Duodenal mucosa (tissue), 2 donors: ENCODE measurements around the gene KRT77.

Experiments used
- H3K27ac ChIP-seq: one replicate; pipeline ENCODE4 v1.7.0; 2013; ENCODE audit warnings: low read depth, low read length
- H3K27me3 ChIP-seq, 2 donors: one replicate each; pipeline ENCODE4 v1.7.0; 2013; ENCODE audit warnings: low read length in 2 of 2, control low read depth in 1 of 2; ENCODE audit not compliant: insufficient read depth in 2 of 2, control insufficient read depth in 1 of 2
- H3K36me3 ChIP-seq, 2 donors: one replicate each; pipeline ENCODE4 v1.7.0; 2013; ENCODE audit warnings: low read length in 2 of 2, control low read depth in 1 of 2; ENCODE audit not compliant: insufficient read depth in 2 of 2, control insufficient read depth in 1 of 2
- H3K4me1 ChIP-seq, 2 donors: one replicate each; pipeline ENCODE4 v1.7.0; 2013; ENCODE audit warnings: low read length in 2 of 2, control low read depth in 1 of 2; ENCODE audit not compliant: insufficient read depth in 2 of 2, control insufficient read depth in 1 of 2
- H3K4me3 ChIP-seq, 2 donors: one replicate each; pipeline ENCODE4 v1.7.0; 2013; ENCODE audit warnings: low read length in 2 of 2, low read depth in 1 of 2
- H3K9ac ChIP-seq, 2 donors: one replicate each; pipeline ENCODE4 v1.7.0; 2013; ENCODE audit warnings: low read length in 2 of 2, low read depth in 1 of 2
- H3K9me3 ChIP-seq, 2 donors: one replicate each; pipeline ENCODE4 v1.7.0; 2013; ENCODE audit warnings: low read length in 2 of 2, control low read depth in 1 of 2; ENCODE audit not compliant: control insufficient read depth in 1 of 2

Gene KRT77

DNA sequence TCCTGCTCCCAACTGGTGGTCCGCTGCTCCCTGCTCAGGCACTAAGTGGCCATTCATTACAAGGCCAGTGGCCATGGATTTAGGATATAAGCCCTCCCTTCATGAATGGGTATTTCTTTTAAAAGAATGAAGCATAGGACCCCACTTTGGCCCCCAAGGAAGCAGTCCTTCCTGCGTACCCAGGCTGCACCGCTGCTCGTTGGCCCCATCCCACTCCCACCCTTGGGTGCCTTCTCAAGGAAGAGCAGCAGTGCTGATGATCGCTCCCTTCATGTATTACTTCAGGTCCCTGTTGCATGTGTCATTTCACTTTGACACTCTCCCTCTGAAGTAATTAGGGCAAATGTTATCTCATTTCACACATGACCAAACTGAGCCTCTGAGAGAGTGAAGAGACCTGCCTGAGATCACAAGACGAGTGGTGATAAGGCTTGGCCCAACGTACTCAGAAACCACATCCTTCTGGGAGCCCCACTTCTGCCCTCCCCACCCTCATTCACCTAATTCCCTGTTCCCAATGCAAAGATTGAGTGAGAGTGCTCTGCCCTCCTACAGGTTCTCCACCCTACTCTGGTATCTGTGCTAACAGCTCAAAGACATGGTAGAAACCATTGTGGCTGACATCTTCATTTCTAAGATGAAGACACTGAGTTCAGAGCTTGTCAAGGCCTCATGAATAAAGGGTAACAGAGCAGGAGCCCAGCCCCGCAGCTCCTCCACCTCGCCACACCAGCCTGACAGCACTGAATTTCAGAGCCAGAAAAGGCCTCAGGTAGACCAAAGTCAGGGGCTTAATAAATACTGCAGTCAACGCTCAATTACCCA lies 41.0 kb downstream of the KRT77 start:
- Histone ChIP-seq H3K9me3 (no peaks in the 10 kb centered on the region), H3K36me3 (no peaks in the 10 kb centered on the region), H3K9ac (no peak overlapping the region), H3K27me3 (no peaks in the 10 kb centered on the region), H3K27ac (no peak overlapping the region), H3K4me1 (peaks cover 16 to 25% of the 10 kb centered on the region in 2 donors), H3K4me3 (no peak overlapping the region)

DNA sequence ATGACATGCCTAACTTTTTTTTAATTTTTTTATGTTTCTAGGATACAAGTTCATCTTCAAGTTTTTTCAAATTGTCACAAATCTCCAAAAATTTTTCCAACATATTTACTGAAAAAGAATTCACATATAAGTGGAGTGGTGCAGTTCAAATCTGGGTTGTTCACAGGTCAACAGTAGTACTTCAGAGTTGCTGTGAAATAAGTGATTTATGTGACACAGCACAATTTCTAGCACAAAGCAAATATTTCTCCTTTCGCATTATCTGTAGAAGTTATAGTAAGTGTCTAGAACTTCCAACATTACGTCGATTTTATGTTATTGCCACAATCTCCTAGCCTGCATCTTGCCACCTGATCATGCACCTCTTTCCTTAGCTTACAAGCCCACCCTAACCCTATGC lies 41.7 kb downstream of the KRT77 start:
- Histone ChIP-seq H3K9me3 (no peaks in the 10 kb centered on the region), H3K27me3 (no peaks in the 10 kb centered on the region), H3K27ac (no peak overlapping the region), H3K9ac (no peak overlapping the region), H3K36me3 (no peaks in the 10 kb centered on the region), H3K4me1 (peaks cover 18 to 30% of the 10 kb centered on the region in 2 donors), H3K4me3 (no peak overlapping the region)

DNA sequence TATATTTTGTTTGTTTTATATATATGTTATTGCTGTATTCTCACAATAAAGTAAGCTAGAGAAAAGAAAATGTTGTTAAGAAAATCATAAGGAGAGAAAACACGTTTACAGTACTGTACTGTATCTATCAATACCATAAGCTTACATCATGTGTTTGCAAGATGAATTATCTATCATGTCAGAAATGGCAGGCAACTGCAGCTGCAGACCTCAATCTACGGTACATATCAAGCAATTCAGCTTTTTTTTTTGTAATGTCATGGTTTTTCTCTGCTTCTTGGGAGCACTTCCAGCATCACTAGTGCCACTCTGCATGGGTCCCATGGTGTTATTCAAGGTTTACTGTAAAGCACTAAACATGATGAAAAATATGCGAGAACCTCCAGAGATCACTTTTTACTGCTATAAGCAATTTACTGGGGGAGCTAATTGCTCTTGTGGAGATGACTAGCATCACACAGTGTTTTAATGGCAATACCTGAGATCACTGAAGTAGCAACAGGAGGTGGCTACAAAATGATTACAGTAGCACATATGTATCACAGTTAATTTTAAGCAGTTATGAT lies 42.3 kb downstream of the KRT77 start:
- no peak overlapping the region for H3K4me3 ChIP-seq
- H3K4me1 ChIP-seq = peaks cover 25 to 37% of the 10 kb centered on the region in 2 donors
- H3K9me3 ChIP-seq = no peaks in the 10 kb centered on the region

DNA sequence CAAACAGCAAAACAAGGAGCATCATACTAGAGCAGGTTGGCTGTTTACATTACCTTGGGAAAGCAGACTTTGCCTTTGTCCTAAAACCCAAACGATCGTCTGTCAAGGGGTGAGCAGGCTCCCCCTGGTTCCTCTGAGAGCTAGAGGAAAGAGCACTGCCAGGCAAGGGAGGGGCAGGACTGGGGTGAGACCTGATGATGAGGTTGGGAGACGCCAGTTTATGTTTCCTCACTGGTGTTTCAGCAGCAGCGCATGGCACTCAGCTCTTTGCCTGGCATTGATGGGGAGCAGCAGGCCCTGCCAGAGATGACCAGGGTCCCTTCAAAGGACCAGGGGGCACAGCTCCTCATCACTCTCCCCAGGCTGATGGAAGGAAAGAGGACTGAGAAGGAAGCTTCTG lies 43.4 kb downstream of the KRT77 start:
- no peaks in the 10 kb centered on the region for H3K27me3 ChIP-seq
- no peaks in the 10 kb centered on the region for H3K9me3 ChIP-seq
- no peaks in the 10 kb centered on the region for H3K36me3 ChIP-seq
- H3K4me3 ChIP-seq = no peak overlapping the region
- no peak overlapping the region for H3K27ac ChIP-seq
- H3K4me1 ChIP-seq = peaks cover 35 to 47% of the 10 kb centered on the region in 2 donors
- H3K9ac ChIP-seq = no peak overlapping the region

More for the DNA sequence above, 42.3 kb downstream of the KRT77 start:
- H3K9ac ChIP-seq = no peak overlapping the region
- H3K36me3 ChIP-seq = no peaks in the 10 kb centered on the region
- H3K27me3 ChIP-seq = no peaks in the 10 kb centered on the region
- H3K27ac ChIP-seq = no peak overlapping the region

DNA sequence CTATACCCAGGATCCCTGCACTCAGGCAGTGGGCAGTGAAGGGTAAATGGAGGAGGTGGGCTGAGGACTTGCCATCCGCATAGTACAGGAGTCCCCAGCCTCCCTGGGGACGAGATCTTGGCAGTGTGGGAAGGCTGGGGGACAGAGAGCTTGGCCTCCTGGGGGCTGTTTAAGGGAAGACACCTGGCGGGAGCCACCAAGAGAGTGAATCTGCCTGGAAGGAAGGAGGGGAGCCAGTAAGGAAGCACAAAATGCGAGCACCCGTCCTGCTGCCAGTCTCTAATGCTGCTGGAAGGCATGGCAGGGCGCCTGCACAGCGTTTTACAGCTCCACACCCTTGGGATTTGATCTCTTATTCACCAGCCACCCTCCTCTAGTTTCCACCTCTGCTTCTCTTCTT lies 43.9 kb downstream of the KRT77 start:
- no peak overlapping the region for H3K27ac ChIP-seq
- H3K27me3 ChIP-seq = no peaks in the 10 kb centered on the region
- peaks cover 36 to 49% of the 10 kb centered on the region in 2 donors for H3K4me1 ChIP-seq
- no peak overlapping the region for H3K9ac ChIP-seq
- no peaks in the 10 kb centered on the region for H3K36me3 ChIP-seq
- H3K4me3 ChIP-seq = no peak overlapping the region
- no peaks in the 10 kb centered on the region for H3K9me3 ChIP-seq

DNA sequence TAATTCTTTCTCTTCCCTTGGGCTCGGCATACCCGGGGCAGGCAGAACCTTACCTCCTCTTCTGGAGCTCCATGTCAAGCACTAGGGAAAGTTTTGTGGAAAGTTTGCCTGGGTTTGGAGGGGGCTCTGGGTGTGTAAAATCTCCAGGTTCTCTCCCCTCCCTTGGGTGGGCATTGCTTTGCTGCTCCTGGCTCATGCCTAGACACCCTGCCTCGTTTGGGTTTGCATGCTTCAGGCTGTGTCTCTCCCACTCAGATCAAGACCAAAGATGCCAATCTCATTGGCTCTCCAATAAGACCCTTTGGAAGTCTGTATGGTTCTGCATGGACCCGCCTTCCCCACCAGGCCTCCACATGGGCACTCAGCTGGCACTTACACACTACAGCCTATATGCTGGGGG lies 45.1 kb downstream of the KRT77 start:
- H3K4me3 ChIP-seq = no peak overlapping the region
- no peaks in the 10 kb centered on the region for H3K36me3 ChIP-seq
- no peak overlapping the region for H3K9ac ChIP-seq
- no peak overlapping the region for H3K27ac ChIP-seq
- H3K9me3 ChIP-seq = no peaks in the 10 kb centered on the region
- peaks cover 36 to 49% of the 10 kb centered on the region in 2 donors for H3K4me1 ChIP-seq
- no peaks in the 10 kb centered on the region for H3K27me3 ChIP-seq

DNA sequence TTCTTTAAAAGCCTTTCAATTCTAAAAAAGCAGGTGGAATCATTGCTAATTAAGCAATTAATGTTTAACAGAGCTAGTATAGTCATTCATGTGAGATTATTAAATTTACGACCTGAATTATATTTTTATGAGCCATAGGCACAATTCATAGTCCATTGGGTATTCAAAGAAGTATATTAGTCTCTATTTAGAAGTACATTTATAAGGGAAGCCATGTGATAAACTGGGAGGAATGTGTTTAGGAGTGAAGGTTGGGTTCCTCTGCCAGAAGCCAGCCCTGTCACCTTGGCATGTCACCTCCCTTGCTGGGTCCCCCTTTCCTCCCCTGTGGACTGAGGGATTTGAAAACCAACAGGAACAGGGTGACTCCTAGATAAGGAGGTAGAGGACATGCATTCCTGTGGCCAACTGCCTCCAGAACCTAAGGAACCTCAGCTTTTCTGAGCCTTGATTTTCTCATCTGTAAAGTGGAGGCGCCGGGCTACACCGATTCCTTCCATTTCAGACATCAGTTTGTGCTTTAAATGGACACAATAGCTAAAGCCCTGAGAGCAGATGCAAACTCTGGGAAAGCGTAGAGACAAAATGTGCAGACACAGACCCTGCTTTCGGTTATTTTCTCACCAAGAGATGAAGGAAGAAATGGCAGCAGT lies 45.9 kb downstream of the KRT77 start:
- Histone ChIP-seq H3K27me3 (peaks cover 0 to 3% of the 10 kb centered on the region in 2 donors), H3K36me3 (no peaks in the 10 kb centered on the region), H3K4me1 (peaks cover 36 to 49% of the 10 kb centered on the region in 2 donors), H3K4me3 (peak overlapping the region in 1 of 2 donors; percentile 47), H3K27ac (no peak overlapping the region), H3K9ac (peak overlapping the region in 1 of 2 donors; percentile 19), H3K9me3 (no peaks in the 10 kb centered on the region)

DNA sequence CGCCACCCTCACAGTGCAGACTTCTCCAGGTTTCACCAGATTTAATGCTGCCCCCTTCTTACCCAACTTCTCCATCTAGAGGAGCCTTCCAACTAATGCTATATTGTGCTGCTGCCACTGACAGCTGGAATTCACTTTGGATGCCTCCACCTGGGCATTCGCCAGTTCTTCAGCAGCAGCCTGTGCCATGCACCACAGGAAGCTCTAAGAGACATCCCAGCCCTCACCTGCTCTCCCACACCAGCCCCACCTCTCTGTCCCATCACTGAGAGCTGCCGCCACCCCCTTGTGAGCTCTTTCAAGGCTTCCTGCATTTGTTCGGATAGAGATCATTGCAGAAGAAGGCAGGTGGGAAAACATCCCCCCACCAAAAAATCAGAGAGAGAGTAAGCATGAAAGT lies 46.7 kb downstream of the KRT77 start:
- Histone ChIP-seq H3K9ac (no peak overlapping the region), H3K9me3 (no peaks in the 10 kb centered on the region), H3K36me3 (no peaks in the 10 kb centered on the region), H3K27me3 (peaks cover 0 to 3% of the 10 kb centered on the region in 2 donors), H3K4me1 (peaks cover 36 to 49% of the 10 kb centered on the region in 2 donors), H3K4me3 (peak overlapping the region in 1 of 2 donors; percentile 47), H3K27ac (no peak overlapping the region)

DNA sequence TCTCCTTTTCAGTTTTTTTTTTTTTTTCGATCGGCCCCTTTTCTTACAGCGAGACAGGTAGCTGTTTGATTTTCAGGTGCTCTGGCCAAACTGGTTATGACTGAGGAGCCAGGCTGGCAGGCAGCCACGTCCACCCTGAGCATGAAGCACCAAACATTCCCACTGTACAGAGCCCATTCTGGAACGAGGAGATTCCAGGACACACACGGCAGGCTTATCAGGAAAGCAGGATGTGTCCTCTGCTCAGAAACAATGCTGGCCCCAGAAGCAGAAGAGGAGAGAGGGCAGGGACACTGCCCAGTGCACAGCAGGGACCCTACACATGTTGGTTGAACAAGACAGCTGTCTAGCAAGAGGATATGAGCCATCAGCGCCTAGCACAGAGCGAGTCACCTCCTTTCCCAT lies 47.6 kb downstream of the KRT77 start:
- Histone ChIP-seq H3K27me3 (peaks cover 0 to 3% of the 10 kb centered on the region in 2 donors), H3K4me3 (no peak overlapping the region), H3K9me3 (no peaks in the 10 kb centered on the region), H3K36me3 (no peaks in the 10 kb centered on the region), H3K27ac (no peak overlapping the region), H3K9ac (no peak overlapping the region), H3K4me1 (peaks cover 42 to 53% of the 10 kb centered on the region in 2 donors)

DNA sequence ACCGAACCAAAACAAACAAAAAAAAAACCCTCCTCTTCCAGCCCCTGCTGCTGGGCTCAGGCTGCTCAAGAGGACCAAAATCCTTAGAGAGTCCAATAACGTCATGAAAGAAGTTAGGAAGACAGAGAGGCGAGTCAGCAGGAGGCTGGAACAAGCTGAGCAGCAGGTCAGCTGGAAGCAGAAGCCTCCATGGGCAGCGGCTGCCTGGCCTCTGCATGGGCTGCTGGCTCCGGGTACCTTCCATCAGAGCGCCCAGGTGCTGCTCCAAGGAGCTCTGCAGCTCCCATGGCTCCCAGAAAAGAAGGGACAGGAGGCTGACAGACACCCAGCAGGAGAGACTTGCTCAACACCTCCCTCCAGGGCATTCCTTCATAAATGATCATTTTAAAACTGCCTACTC lies 48.1 kb downstream of the KRT77 start:
- peaks cover 0 to 3% of the 10 kb centered on the region in 2 donors for H3K27me3 ChIP-seq
- no peaks in the 10 kb centered on the region for H3K9me3 ChIP-seq
- H3K27ac ChIP-seq = no peak overlapping the region
- H3K36me3 ChIP-seq = no peaks in the 10 kb centered on the region
- H3K4me3 ChIP-seq = no peak overlapping the region
- H3K9ac ChIP-seq = no peak overlapping the region
- H3K4me1 ChIP-seq = peaks cover 47 to 57% of the 10 kb centered on the region in 2 donors
